NCI-H460 (cell line): ENCODE measurements around the gene RPH3AL. TPM values are rescaled to one million over a fixed set of nuclear protein-coding genes. Genes with fewer than 3 reads are reported as not detected.
"Not testable (repeated sequence)": the region's sequence is repeated elsewhere in the genome, so short reads cannot be mapped to it uniquely, and the experiment has no call there.

Experiments
- DNase-seq: peaks from one replicate; pipeline ENCODE4 v3.0.0-alpha.2; 2016; ENCODE audit warnings: low read depth; ENCODE audit errors: extremely low read depth
- total RNA-seq: library from RNA; depleted of rRNA; stranded (reverse); fragments of >200 nt; shearing (Covaris generic); gene quantifications from 2 replicates; pipeline ENCODE4 v1.2.3, GENCODE V29; 2014

RPH3AL gene
- total RNA-seq, 1 experiment from 2014 or later = 34.8 TPM

- DNase-seq = no peak
Observed at GRCh38 chr17:283911-284675, 68.5 kb downstream of the RPH3AL start.

- no peak for DNase-seq
Observed at GRCh38 chr17:282912-283882, 69.4 kb downstream of the RPH3AL start.

GRCh38 chr17:282000-282911 is 70.4 kb downstream of the RPH3AL start:
- DNase-seq = no peak

- DNase-seq = no peak
Observed at GRCh38 chr17:281365-281999, 71.1 kb downstream of the RPH3AL start.

GRCh38 chr17:280901-281300 is 71.7 kb downstream of the RPH3AL start:
- DNase-seq = no peak

- no peak for DNase-seq
Observed at GRCh38 chr17:280216-280615, 72.4 kb downstream of the RPH3AL start.

GRCh38 chr17:279776-280175 is 72.8 kb downstream of the RPH3AL start:
- DNase-seq = no peak

- DNase-seq = no peak
Observed at GRCh38 chr17:279331-279730, 73.3 kb downstream of the RPH3AL start.

GRCh38 chr17:278676-279059 is 73.9 kb downstream of the RPH3AL start:
- DNase-seq = no peak

GRCh38 chr17:278055-278675 is 74.4 kb downstream of the RPH3AL start:
- DNase-seq = no peak

- no peak for DNase-seq
Observed at GRCh38 chr17:274902-275301, 77.7 kb downstream of the RPH3AL start.

GRCh38 chr17:273981-274832 is 78.4 kb downstream of the RPH3AL start:
- no peak for DNase-seq

GRCh38 chr17:272856-273255 is 79.8 kb downstream of the RPH3AL start:
- DNase-seq = not testable (repeated sequence)

GRCh38 chr17:271928-272623 is 80.5 kb downstream of the RPH3AL start:
- not testable (repeated sequence) for DNase-seq

- DNase-seq = no peak
Observed at GRCh38 chr17:269616-270514, 82.7 kb downstream of the RPH3AL start.

GRCh38 chr17:266701-267667 is 85.6 kb downstream of the RPH3AL start:
- DNase-seq = no peak
